ENCODE results near the gene STK32C.

DNA sequence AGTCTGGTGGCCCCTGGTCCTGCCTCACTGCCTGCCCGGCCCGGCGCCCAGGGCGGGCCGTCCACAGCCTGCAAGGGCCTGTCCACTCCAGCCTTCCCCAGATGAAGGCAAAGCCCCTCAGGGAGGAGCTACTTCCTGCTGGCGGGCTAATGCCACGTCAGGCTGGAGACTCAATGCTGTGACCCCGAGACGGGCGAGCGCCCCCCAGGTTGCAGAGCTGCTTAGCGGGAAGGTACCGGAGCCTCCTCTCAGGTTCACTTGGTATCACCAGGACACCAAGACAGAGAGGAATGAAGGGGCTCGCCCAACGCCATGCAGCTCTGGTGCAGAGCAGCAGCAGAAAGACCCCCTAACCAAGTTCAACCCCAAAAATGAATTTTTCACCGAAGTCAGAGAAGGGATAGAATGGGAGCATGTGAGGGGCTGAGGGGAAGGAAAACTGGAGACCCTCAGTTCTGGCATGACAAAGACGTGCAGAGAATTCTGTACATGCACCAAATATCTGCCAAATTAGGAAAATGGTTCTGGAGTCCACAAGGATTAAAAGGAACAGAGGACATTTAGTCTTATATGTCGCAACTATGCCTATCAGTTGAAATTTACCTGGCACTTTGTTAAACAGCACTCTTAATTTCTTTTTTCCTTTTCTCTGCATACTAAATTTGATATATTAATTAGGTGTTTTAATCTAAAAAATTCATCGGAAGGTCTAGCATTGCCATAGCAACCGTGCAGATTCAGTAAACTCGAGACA is 2.8 kb downstream of the STK32C start:
- TF ChIP-seq, protein P1, sequence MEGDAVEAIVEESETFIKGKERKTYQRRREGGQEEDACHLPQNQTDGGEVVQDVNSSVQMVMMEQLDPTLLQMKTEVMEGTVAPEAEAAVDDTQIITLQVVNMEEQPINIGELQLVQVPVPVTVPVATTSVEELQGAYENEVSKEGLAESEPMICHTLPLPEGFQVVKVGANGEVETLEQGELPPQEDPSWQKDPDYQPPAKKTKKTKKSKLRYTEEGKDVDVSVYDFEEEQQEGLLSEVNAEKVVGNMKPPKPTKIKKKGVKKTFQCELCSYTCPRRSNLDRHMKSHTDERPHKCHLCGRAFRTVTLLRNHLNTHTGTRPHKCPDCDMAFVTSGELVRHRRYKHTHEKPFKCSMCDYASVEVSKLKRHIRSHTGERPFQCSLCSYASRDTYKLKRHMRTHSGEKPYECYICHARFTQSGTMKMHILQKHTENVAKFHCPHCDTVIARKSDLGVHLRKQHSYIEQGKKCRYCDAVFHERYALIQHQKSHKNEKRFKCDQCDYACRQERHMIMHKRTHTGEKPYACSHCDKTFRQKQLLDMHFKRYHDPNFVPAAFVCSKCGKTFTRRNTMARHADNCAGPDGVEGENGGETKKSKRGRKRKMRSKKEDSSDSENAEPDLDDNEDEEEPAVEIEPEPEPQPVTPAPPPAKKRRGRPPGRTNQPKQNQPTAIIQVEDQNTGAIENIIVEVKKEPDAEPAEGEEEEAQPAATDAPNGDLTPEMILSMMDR (IDR thresholded peaks at IDR 0.05 in 4 of 5, conservative IDR thresholded peaks at IDR 0.05 in 1 of 5): no peak
- no peak for TF ChIP-seq POLR2A (IDR thresholded peaks at IDR 0.05)

Data from gastrocnemius medialis (tissue), 4 donors.